Chondrocyte (in vitro differentiated cells): ENCODE data around the gene CLDN6. TPM values are rescaled to one million over a fixed set of nuclear protein-coding genes. Genes with fewer than 3 reads are reported as not detected.

Experiments
- DNase-seq: peaks from one replicate; pipeline ENCODE4 v3.0.0; 2021; ENCODE audit warnings: mixed read lengths, low spot score
- H3K27ac Mint-ChIP-seq: one replicate; pipeline ENCODE4 v1.8.0; 2021; ENCODE audit warnings: mild to moderate bottlenecking, moderate library complexity, mixed read lengths; ENCODE audit not compliant: unreplicated experiment
- H3K27me3 Mint-ChIP-seq: 2 replicates; pipeline ENCODE4 v1.8.0; 2021; ENCODE audit warnings: low read depth, mixed read lengths
- H3K36me3 Mint-ChIP-seq: 2 replicates; pipeline ENCODE4 v1.8.0; 2021; ENCODE audit warnings: low read depth, mixed read lengths
- H3K4me1 Mint-ChIP-seq: 2 replicates; pipeline ENCODE4 v1.8.0; 2021; ENCODE audit warnings: low read depth, mild to moderate bottlenecking, mixed read lengths
- H3K4me3 Mint-ChIP-seq: one replicate; pipeline ENCODE4 v1.8.0; 2021; ENCODE audit warnings: mild to moderate bottlenecking, moderate library complexity, mixed read lengths; ENCODE audit not compliant: unreplicated experiment
- H3K9me3 Mint-ChIP-seq: 2 replicates; pipeline ENCODE4 v1.8.0; 2021; ENCODE audit warnings: low read depth, mixed read lengths
- total RNA-seq: library from RNA; stranded (reverse); gene quantifications from 3 replicates; pipeline ENCODE4 v1.2.1, GENCODE V29; 2021
- TF ChIP-seq, protein P1 (sequence below): fragments of 200-600 bp; sonication (generic); IDR thresholded peaks from 2 replicates; pipeline ENCODE4 v1.5.0; 2021; ENCODE audit warnings: antibody characterized with exemption, mild to moderate bottlenecking, moderate library complexity

The CLDN6 gene
- total RNA-seq, 1 donor from 2014 or later, result 0.27 TPM

DNA sequence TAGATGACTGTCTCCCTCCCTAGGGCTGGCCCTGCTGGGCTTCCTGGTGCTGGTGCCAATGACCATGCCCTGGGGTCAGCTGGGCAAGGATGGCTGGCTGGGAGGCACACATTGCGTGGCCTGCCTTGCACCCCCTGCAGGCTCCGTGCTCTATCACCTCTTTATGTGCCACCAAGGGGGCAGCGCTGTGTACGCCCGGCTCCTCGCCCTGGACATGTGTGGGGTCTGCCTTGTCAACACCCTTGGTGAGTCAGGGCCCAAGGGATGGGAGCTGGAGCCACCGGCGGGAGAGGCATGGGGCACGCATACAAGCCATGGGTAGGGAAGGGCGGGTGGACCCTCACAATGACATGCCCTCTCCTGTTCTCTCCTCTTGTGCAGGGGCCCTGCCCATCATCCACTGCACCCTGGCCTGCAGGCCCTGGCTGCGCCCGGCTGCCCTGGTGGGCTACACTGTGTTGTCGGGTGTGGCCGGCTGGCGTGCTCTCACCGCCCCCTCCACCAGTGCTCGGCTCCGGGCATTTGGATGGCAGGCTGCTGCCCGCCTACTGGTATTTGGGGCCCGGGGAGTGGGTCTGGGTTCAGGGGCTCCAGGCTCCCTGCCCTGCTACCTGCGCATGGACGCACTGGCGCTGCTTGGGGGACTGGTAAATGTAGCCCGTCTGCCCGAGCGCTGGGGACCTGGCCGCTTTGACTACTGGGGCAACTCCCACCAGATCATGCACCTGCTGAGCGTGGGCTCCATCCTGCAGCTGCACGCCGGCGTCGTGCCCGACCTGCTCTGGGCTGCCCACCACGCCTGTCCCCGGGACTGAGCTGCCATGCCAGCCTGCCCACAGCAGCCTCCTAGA is 46.6 kb downstream of the CLDN6 start:
- Mint-ChIP-seq H3K4me1 (peaks cover 13% of the 10 kb centered on the region), H3K36me3 (no peaks in the 10 kb centered on the region), H3K27ac (no peak overlapping the region), H3K9me3 (no peaks in the 10 kb centered on the region), H3K4me3 (no peak overlapping the region), H3K27me3 (no peaks in the 10 kb centered on the region)
- DNase-seq, result no peak
- TF ChIP-seq, protein P1, sequence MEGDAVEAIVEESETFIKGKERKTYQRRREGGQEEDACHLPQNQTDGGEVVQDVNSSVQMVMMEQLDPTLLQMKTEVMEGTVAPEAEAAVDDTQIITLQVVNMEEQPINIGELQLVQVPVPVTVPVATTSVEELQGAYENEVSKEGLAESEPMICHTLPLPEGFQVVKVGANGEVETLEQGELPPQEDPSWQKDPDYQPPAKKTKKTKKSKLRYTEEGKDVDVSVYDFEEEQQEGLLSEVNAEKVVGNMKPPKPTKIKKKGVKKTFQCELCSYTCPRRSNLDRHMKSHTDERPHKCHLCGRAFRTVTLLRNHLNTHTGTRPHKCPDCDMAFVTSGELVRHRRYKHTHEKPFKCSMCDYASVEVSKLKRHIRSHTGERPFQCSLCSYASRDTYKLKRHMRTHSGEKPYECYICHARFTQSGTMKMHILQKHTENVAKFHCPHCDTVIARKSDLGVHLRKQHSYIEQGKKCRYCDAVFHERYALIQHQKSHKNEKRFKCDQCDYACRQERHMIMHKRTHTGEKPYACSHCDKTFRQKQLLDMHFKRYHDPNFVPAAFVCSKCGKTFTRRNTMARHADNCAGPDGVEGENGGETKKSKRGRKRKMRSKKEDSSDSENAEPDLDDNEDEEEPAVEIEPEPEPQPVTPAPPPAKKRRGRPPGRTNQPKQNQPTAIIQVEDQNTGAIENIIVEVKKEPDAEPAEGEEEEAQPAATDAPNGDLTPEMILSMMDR, result no peak

DNA sequence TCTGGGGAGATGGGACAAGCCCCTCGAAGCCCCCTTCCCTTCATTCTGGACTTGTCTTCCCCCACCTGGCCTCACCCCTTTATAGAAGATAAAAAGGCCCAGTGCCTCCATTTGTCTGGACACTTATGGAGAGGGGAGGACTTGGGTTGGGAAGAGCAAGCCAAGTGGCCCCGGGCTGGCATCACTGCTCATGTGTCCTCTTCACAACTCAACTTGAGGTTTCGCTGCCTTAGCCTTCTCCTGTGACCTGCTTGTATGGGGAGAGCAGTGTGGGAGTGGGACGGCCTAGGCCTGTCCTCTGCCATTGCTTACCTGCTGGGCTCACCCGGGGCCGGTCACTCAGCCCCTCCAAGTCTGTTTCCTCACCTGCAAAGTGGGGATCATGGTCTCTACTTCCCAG is 47.4 kb downstream of the CLDN6 start:
- peak overlapping the region; percentile 59 for H3K4me3 Mint-ChIP-seq
- TF ChIP-seq, protein P1, result no peak
- H3K9me3 Mint-ChIP-seq, result no peaks in the 10 kb centered on the region
- DNase-seq, result no peak
- H3K27ac Mint-ChIP-seq, result no peak overlapping the region
- H3K4me1 Mint-ChIP-seq, result peaks cover 13% of the 10 kb centered on the region
- no peaks in the 10 kb centered on the region for H3K36me3 Mint-ChIP-seq
- no peaks in the 10 kb centered on the region for H3K27me3 Mint-ChIP-seq

DNA sequence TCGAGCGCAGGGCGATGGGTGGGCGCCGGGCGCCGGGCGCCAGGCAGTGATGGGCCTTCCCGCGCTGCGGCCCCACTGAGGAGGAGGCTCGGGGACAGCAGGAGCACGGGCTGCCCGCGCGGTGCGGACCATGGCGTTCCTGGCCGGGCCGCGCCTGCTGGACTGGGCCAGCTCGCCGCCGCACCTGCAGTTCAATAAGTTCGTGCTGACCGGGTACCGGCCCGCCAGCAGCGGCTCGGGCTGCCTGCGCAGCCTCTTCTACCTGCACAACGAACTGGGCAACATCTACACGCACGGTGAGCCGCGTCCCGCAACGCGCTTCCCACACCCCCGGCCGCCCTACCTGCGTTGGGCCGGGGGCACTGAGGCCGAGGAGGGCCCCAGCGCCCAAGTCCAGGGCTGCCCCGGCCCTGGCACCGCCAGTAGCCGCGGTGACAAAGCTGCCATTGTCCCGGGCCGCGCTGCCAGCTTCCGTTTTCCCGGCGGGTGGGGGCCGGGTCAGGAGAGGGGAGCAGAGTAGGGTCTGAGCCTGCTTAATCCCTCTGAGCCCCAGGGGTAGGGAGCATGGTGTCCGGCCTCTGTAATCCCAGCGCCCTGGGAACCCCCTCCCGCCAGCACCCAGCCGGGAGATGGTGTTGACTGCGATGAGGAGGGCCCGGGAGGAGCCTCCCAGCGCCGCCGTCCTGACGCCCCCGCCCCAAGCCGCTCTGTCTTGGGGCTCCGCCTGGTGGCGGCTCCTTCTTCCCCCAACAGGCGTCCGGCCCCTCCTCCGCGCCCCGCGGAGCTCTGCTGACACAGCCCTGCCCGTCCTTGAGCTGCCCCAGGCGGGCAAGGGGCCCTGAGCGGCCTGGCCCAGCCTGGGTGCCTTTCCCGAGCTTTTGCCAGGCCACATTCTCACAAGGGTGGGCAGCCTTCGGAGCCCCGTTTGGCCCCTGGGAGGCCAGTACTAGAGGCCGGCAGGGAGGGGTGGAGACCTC is 48.1 kb downstream of the CLDN6 start:
- Mint-ChIP-seq H3K4me3 (peak overlapping the region; percentile 59), H3K27me3 (no peaks in the 10 kb centered on the region), H3K4me1 (peaks cover 13% of the 10 kb centered on the region), H3K36me3 (no peaks in the 10 kb centered on the region), H3K27ac (no peak overlapping the region), H3K9me3 (no peaks in the 10 kb centered on the region)
- no peak for DNase-seq
- TF ChIP-seq, protein P1, result peak; percentile 76

DNA sequence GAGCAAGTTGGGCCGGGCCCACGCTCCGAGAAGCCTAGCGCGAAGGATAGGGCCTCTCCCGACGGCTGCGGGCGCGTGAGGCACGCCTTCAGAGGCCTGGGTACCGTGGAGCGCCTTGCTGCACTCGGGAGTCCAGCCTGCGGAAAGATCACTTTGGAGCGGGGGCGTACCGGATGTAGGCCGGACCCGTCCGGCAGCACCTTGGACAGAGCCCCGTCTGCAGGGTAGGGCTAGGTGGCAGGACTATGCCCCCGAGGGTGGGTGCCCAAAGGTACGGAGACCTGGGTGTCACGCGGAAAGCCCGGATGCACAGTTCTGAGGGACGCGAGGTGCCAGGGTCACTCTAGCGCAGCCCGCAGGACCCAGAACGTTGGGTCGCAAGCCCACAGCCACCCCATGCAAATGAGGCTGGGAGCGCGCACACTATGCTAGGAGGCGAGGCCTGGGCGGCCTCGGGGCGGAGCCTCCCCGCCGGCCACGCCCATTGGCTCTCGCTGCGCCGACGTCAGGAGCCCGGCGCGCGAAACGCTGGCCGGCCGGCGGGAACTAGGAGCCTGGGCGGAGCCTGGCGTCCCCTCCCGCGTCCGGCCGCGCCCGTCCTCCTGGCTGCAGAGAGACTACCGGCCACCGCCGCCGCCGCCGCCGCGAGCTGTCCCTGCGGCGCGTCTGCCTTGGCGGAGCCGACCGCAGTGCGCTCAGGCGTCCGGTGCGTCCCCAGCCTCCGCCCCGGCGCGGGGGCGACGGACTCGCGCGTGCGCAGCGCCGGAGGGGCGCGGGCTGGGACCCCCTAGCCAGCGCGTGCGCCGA is 49.0 kb downstream of the CLDN6 start, which contains the start of gene PAQR4:
PAQR4 (plus strand) TSS at position 611 of the 807 bp plus-strand sequence. CDS start 327 bp downstream, outside the sequence.
- Mint-ChIP-seq H3K9me3 (no peaks in the 10 kb centered on the region), H3K4me3 (peak within 1 kb of the TSS; percentile 66), H3K4me1 (peaks cover 16% of the 10 kb centered on the region), H3K27ac (no peak within 1 kb of the TSS), H3K36me3 (no peaks in the 10 kb centered on the region), H3K27me3 (peaks cover 3% of the 10 kb centered on the region)
- TF ChIP-seq, protein P1, result no peak
- no peak for DNase-seq
